CD4-positive, alpha-beta memory T cell (primary cell): ENCODE measurements around the gene TNS1. TPM values are rescaled to one million over a fixed set of nuclear protein-coding genes. Genes with fewer than 3 reads are reported as not detected.

Source experiments
- CTCF ChIA-PET: fragments of 350-600 bp; sonication (Branson Sonifier 250); formaldehyde crosslinking; loops from one replicate; lab custom pipeline; 2021; ENCODE audit warnings: inconsistent platforms; ENCODE audit not compliant: partially characterized antibody; lab: Charles Lee
- POLR2A ChIA-PET: fragments of 350-600 bp; sonication (Branson Sonifier 250); formaldehyde crosslinking; loops from one replicate; lab custom pipeline; 2021; ENCODE audit not compliant: partially characterized antibody; lab: Charles Lee
- DNase-seq, 5 donors: peaks; one replicate each; pipeline versions ENCODE4 v3.0.0 to v3.0.0-alpha.2; 2020 to 2022; ENCODE audit warnings: mixed read lengths in 1 of 5
- H3K27ac ChIP-seq: one replicate; pipeline ENCODE4 v1.7.0; 2013; ENCODE audit warnings: low read depth, low read length
- H3K27me3 ChIP-seq: 2 replicates; pipeline ENCODE4 v1.7.0; 2013; ENCODE audit warnings: mild to moderate bottlenecking, low read length, moderate library complexity; ENCODE audit not compliant: insufficient read depth
- H3K36me3 ChIP-seq: 2 replicates; pipeline ENCODE4 v1.7.0; 2013; ENCODE audit warnings: mild to moderate bottlenecking, low read length, moderate library complexity; ENCODE audit not compliant: insufficient read depth
- H3K4me1 ChIP-seq: 2 replicates; pipeline ENCODE4 v1.7.0; 2013; ENCODE audit warnings: mild to moderate bottlenecking, low read length, moderate library complexity; ENCODE audit not compliant: insufficient read depth
- H3K4me3 ChIP-seq, 2 donors: one replicate each; pipeline ENCODE4 v1.7.0; 2013; ENCODE audit warnings: low read length in 2 of 2, mild to moderate bottlenecking in 1 of 2
- H3K9me3 ChIP-seq, 2 donors: one replicate each; pipeline ENCODE4 v1.7.0; 2013; ENCODE audit warnings: low read length in 2 of 2, control low read depth in 1 of 2; ENCODE audit not compliant: control insufficient read depth in 1 of 2
- H3K27ac Mint-ChIP-seq, 7 donors: one replicate each; pipeline ENCODE4 v1.8.0; 2020 to 2021; ENCODE audit warnings: mixed read lengths in 7 of 7, mild to moderate bottlenecking in 6 of 7, inconsistent platforms in 3 of 7, moderate library complexity in 3 of 7
- H3K27me3 Mint-ChIP-seq, 2 donors: one replicate each; pipeline ENCODE4 v1.8.0; 2020 to 2021; ENCODE audit warnings: mixed read lengths in 2 of 2
- H3K36me3 Mint-ChIP-seq, 2 donors: one replicate each; pipeline ENCODE4 v1.8.0; 2020 to 2021; ENCODE audit warnings: mixed read lengths in 2 of 2, inconsistent platforms in 1 of 2, mild to moderate bottlenecking in 1 of 2
- H3K4me1 Mint-ChIP-seq, 4 donors: one replicate each; pipeline ENCODE4 v1.8.0; 2020 to 2021; ENCODE audit warnings: mixed read lengths in 4 of 4, mild to moderate bottlenecking in 1 of 4
- H3K4me3 Mint-ChIP-seq, 8 donors: one replicate each; pipeline ENCODE4 v1.8.0; 2020 to 2021; ENCODE audit warnings: mixed read lengths in 8 of 8, mild to moderate bottlenecking in 7 of 8, moderate library complexity in 6 of 8, inconsistent platforms in 3 of 8
- H3K9me3 Mint-ChIP-seq, 8 donors: one replicate each; pipeline ENCODE4 v1.8.0; 2020 to 2021; ENCODE audit warnings: mixed read lengths in 8 of 8, mild to moderate bottlenecking in 5 of 8, inconsistent platforms in 3 of 8, moderate library complexity in 1 of 8
- intact Hi-C: fragments of 100-400 bp; cut with micrococcal nuclease; formaldehyde crosslinking; loops from one replicate; pipeline ENCODE4 v1.15.1; 2023
- polyA plus RNA-seq, 2 donors: library from polyadenylated mRNA; unstranded; fragments of 300-500 nt; fragmentation: Illumina TruSeq; gene quantifications; one replicate each; pipeline ENCODE4 v1.2.3, GENCODE V29; 2021
- total RNA-seq, 2 experiments: library from RNA; stranded (reverse); gene quantifications; one replicate each; pipeline ENCODE4 v1.2.3, GENCODE V29; 2021

TNS1 gene
- total and polyA plus RNA-seq, 4 experiments from 2014 or later, result 0.78 to 1.2 TPM; not detected in 2

DNA sequence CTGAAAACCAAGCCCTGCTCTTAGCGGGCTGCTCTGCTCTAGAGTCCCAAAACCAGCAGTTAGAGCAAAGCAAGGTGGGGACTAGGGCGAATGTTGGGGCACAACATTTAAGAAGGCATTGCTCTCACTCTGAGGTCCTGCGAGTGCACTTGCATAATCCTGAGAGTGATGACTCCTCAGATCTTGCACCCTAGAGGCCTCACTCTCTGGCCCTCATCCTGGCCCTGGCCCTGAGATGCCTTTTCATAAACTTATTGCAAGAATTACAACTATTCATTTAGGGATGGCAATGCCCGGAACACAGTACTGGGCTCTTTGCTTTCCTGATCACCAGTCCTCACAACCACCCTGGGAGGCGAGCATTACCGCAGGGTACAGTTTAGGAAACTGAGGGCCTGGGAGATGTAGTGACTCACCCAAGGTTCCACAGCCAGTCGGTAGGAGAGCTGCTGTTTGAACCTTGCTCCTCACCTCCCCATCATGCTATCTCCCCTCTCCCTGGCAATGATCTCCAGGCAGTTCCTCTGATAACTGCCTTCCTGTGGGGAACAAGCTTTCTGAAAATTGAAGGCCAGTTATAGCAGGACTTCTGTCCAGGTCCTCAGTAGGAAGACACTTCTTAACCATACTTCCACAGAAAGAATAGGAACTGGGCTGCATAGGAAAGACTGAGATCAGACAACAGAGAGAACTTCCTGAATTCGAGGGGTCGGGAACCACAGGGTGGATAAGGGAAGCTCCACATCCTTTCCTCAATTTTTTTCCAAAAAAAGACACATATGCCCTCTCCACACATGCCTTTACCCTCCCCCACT is 91.3 kb downstream of the TNS1 start:
- Histone ChIP-seq H3K27ac (no peak overlapping the region), H3K27me3 (no peaks in the 10 kb centered on the region), H3K36me3 (no peaks in the 10 kb centered on the region), H3K4me1 (no peaks in the 10 kb centered on the region), H3K4me3 (no peak overlapping the region), H3K9me3 (no peaks in the 10 kb centered on the region)
- Mint-ChIP-seq H3K4me1 (peaks cover 0 to 1% (median 0%) of the 10 kb centered on the region in 4 donors), H3K36me3 (no peaks in the 10 kb centered on the region), H3K4me3 (no peak overlapping the region), H3K27ac (no peak overlapping the region), H3K27me3 (peaks cover 7 to 17% of the 10 kb centered on the region in 2 donors), H3K9me3 (peaks cover 0 to 2% (median 0%) of the 10 kb centered on the region in 8 donors)
- DNase-seq, result no peak
- POLR2A ChIA-PET, result no interaction called here
- intact Hi-C loops, result no loop called here
- CTCF ChIA-PET, result interaction anchor here (1.2 kb wide), 1 partner anchor 25 kb away, joined by 5 read pairs; no protein-coding TSS in a partner anchor

DNA sequence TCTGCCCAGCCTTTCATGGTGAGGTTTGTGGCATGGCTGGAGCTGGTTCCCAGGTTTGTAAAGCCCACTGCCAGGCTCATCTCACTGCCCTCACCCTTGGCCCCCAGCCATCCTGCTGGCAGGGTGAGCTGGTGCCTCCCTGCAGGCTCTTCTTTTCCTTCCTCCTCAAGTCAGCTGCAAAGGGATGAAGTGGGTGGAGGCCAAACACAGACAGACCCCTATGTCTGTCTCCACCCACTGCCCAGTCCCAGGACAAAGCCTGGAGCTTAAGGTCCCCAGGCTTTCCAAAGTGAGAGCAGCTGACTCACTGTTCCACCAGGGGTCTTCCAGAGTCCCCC is 92.0 kb downstream of the TNS1 start:
- H3K27ac Mint-ChIP-seq, result no peak overlapping the region
- ChIA-PET POLR2A (no interaction called here), CTCF (interaction anchor here (1.2 kb wide), 1 partner anchor 24 kb away, joined by 5 read pairs; no protein-coding TSS in a partner anchor)
- H3K27me3 ChIP-seq, result no peaks in the 10 kb centered on the region
- H3K36me3 Mint-ChIP-seq, result no peaks in the 10 kb centered on the region
- H3K4me1 ChIP-seq, result no peaks in the 10 kb centered on the region
- H3K36me3 ChIP-seq, result no peaks in the 10 kb centered on the region
- H3K4me1 Mint-ChIP-seq, result peaks cover 0 to 1% (median 0%) of the 10 kb centered on the region in 4 donors
- H3K27me3 Mint-ChIP-seq, result peaks cover 9 to 19% of the 10 kb centered on the region in 2 donors
- H3K9me3 ChIP-seq, result no peaks in the 10 kb centered on the region
- intact Hi-C loops, result no loop called here
- no peak overlapping the region for H3K4me3 Mint-ChIP-seq
- no peak for DNase-seq
- H3K27ac ChIP-seq, result no peak overlapping the region
- H3K9me3 Mint-ChIP-seq, result peaks cover 0 to 2% (median 0%) of the 10 kb centered on the region in 8 donors
- no peak overlapping the region for H3K4me3 ChIP-seq

DNA sequence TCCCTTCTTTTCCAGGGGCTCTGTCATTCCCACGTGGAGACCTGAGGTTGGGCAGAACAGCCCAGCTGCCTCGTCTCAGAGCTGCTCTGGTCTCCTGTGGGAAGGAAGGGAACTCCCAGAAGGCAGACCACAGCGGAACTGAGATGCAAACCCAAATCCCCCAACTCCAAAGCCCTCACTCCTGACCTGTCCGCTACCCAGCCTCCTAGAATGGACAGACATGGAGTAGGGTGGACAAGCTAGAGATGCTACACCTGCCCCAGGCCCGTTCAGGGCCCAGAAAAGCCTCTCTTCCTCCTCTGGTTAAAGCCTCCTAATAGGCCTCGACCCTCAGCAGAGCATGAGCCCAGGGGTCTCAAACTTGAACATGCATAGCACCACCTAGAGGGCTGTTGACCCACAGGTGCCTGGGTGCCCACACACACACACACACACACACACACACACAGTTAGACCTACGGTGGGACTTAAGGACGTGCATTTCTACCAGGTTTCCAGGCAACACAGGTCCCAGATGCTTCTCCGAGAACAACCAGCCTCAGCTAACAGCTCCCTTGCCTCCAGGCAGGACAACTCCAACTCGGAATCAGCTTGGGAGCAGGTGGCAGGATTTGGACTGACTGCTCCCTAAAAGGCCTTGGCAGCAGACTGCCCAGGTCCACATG is 93.5 kb downstream of the TNS1 start:
- H3K4me1 Mint-ChIP-seq, result peaks cover 0 to 1% (median 0%) of the 10 kb centered on the region in 4 donors
- no peak overlapping the region for H3K4me3 Mint-ChIP-seq
- intact Hi-C loops, result no loop called here
- H3K9me3 ChIP-seq, result no peaks in the 10 kb centered on the region
- H3K27me3 Mint-ChIP-seq, result peaks cover 11 to 29% of the 10 kb centered on the region in 2 donors
- H3K27ac ChIP-seq, result no peak overlapping the region
- no peaks in the 10 kb centered on the region for H3K9me3 Mint-ChIP-seq
- H3K36me3 Mint-ChIP-seq, result no peaks in the 10 kb centered on the region
- no peaks in the 10 kb centered on the region for H3K36me3 ChIP-seq
- ChIA-PET POLR2A (no interaction called here), CTCF (no interaction called here)
- H3K4me3 ChIP-seq, result no peak overlapping the region
- no peaks in the 10 kb centered on the region for H3K27me3 ChIP-seq
- no peaks in the 10 kb centered on the region for H3K4me1 ChIP-seq
- peak overlapping the region in 1 of 7 donors; percentile 26 for H3K27ac Mint-ChIP-seq
- no peak for DNase-seq

DNA sequence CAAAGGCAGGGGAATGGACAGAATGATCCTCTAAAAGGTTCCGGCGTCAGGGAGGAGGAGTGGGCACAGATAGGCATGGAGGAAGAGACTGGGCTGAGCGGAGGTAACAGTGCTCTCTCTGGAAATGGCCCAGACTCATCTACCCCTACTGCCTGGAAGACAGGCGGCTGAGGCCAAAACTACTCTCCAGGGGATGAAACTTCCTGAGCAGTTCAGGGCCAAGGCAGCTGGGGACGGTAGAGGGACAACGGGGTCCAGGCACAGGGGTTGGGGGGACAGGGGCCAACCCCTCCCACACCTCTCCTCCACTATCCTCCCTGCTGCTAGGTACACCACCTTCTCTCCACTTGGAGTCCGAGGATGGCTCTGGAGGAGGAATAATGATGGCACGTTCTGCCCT is 94.3 kb downstream of the TNS1 start:
- Histone ChIP-seq H3K4me1 (no peaks in the 10 kb centered on the region), H3K36me3 (no peaks in the 10 kb centered on the region), H3K27me3 (no peaks in the 10 kb centered on the region), H3K4me3 (no peak overlapping the region), H3K9me3 (no peaks in the 10 kb centered on the region), H3K27ac (no peak overlapping the region)
- ChIA-PET CTCF (no interaction called here), POLR2A (no interaction called here)
- Mint-ChIP-seq H3K4me1 (peaks cover 0 to 1% (median 0%) of the 10 kb centered on the region in 4 donors), H3K9me3 (no peaks in the 10 kb centered on the region), H3K27ac (no peak overlapping the region), H3K27me3 (peaks cover 12 to 24% of the 10 kb centered on the region in 2 donors), H3K36me3 (no peaks in the 10 kb centered on the region), H3K4me3 (no peak overlapping the region)
- intact Hi-C loops, result no loop called here
- DNase-seq, result no peak

DNA sequence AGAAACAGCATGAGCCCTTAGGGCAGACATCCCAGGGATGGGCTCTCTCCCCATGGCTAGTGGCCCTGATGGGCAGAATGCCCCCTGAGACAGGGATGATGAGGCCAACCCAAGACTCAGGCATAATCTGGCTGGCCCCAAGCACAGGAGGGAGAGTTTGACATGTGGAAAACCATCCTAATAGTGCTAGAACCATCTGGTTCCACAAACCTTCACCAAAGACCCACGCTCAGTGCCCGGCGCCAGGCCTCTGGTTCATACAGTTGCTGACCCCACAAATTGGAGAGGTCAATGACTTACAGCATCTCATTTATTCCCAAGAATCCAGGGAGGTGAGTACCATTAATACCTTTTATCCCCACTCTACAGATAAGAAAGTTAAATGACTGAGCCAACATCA is 95.5 kb downstream of the TNS1 start:
- POLR2A ChIA-PET, result no interaction called here
- Mint-ChIP-seq H3K36me3 (no peaks in the 10 kb centered on the region), H3K27me3 (peaks cover 13 to 18% of the 10 kb centered on the region in 2 donors), H3K27ac (no peak overlapping the region), H3K4me3 (no peak overlapping the region), H3K9me3 (no peaks in the 10 kb centered on the region), H3K4me1 (peaks cover 0 to 1% (median 0%) of the 10 kb centered on the region in 4 donors)
- H3K36me3 ChIP-seq, result no peaks in the 10 kb centered on the region
- no peak for DNase-seq
- CTCF ChIA-PET, result interaction anchor here (0.9 kb wide), 1 partner anchor 20 kb away, joined by 4 read pairs; no protein-coding TSS in a partner anchor
- H3K9me3 ChIP-seq, result no peaks in the 10 kb centered on the region
- no peaks in the 10 kb centered on the region for H3K27me3 ChIP-seq
- H3K4me1 ChIP-seq, result no peaks in the 10 kb centered on the region
- H3K4me3 ChIP-seq, result no peak overlapping the region
- H3K27ac ChIP-seq, result no peak overlapping the region
- intact Hi-C loops, result no loop called here

DNA sequence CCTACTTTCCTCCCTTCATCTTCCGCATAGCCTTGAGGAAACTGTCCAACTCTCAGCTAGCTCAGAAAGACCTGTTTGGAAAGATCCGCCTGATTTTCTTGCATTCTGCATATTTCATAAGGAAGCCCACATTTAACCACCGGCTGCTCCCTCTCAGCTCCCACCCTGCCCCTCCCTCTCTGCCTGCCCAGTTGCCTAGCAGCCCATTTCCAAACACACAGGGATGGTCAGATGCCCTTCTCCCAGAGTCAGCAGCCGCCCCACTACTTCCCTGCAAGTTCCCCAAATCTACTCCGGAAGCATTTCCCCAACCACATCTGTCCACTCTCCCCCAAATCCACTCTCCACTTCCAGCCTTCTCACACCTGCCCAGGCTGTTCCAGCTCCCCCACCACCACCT is 96.0 kb downstream of the TNS1 start:
- peaks cover 0 to 1% (median 0%) of the 10 kb centered on the region in 4 donors for H3K4me1 Mint-ChIP-seq
- ChIA-PET CTCF (interaction anchor here (0.9 kb wide), 1 partner anchor 20 kb away, joined by 4 read pairs; no protein-coding TSS in a partner anchor), POLR2A (no interaction called here)
- no peaks in the 10 kb centered on the region for H3K36me3 ChIP-seq
- H3K4me3 Mint-ChIP-seq, result peak overlapping the region in 1 of 8 donors; percentile 30
- H3K27me3 ChIP-seq, result no peaks in the 10 kb centered on the region
- no peaks in the 10 kb centered on the region for H3K36me3 Mint-ChIP-seq
- H3K27ac Mint-ChIP-seq, result no peak overlapping the region
- no peaks in the 10 kb centered on the region for H3K9me3 Mint-ChIP-seq
- no peak overlapping the region for H3K27ac ChIP-seq
- H3K4me3 ChIP-seq, result no peak overlapping the region
- no peaks in the 10 kb centered on the region for H3K9me3 ChIP-seq
- peaks cover 15 to 20% of the 10 kb centered on the region in 2 donors for H3K27me3 Mint-ChIP-seq
- no peaks in the 10 kb centered on the region for H3K4me1 ChIP-seq
- DNase-seq, result no peak
- intact Hi-C loops, result no loop called here

DNA sequence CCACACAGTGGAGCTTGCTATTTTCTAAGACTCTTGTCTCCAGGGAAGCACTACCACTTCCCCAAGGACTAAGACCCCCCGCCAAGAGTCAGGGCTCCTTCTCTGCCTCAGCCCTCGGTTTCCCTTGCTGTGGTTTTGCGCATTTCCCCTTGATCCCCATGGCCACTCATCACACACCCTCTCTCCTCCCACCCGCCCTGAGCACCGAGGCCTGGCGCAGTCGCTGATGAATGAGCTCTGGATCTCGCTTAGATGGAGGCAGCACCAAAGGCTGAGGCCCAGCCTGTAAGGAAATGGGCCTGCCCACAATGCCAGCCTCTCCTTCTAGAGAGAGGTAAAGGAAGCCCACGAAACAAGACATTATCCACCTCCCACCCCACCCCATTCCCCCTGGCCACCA is 96.9 kb downstream of the TNS1 start:
- Histone ChIP-seq H3K27ac (no peak overlapping the region), H3K9me3 (no peaks in the 10 kb centered on the region), H3K27me3 (no peaks in the 10 kb centered on the region), H3K4me3 (no peak overlapping the region), H3K4me1 (no peaks in the 10 kb centered on the region), H3K36me3 (no peaks in the 10 kb centered on the region)
- DNase-seq, result no peak
- peaks cover 15 to 17% of the 10 kb centered on the region in 2 donors for H3K27me3 Mint-ChIP-seq
- no peak overlapping the region for H3K4me3 Mint-ChIP-seq
- no peaks in the 10 kb centered on the region for H3K36me3 Mint-ChIP-seq
- H3K27ac Mint-ChIP-seq, result no peak overlapping the region
- POLR2A ChIA-PET, result no interaction called here
- H3K9me3 Mint-ChIP-seq, result no peaks in the 10 kb centered on the region
- intact Hi-C loops, result no loop called here
- CTCF ChIA-PET, result no interaction called here
- H3K4me1 Mint-ChIP-seq, result peaks cover 0 to 1% (median 0%) of the 10 kb centered on the region in 4 donors
